NCI-H345 treated with DMSO at 0.1 percent for 48 hours (cell line): ENCODE measurements around the gene ZBTB47.

Source experiments
- DNase-seq: peaks from one replicate; lab custom pipeline; 2025; ENCODE audit not compliant: unreplicated experiment; lab: John Stamatoyannopoulos, UW

Gene ZBTB47

GRCh38 chr3:42664438-42664803, 10.9 kb downstream of the ZBTB47 start:
- no peak for DNase-seq

- no peak for DNase-seq
Measured at GRCh38 chr3:42665050-42665878, 11.8 kb downstream of the ZBTB47 start.

- DNase-seq: no peak
Measured at GRCh38 chr3:42666022-42666421, 12.5 kb downstream of the ZBTB47 start.

- DNase-seq: no peak
Measured at GRCh38 chr3:42666577-42666998, 13.1 kb downstream of the ZBTB47 start.

GRCh38 chr3:42667096-42667522, 13.6 kb downstream of the ZBTB47 start:
- no peak for DNase-seq

- peak; percentile 76 for DNase-seq
Measured at GRCh38 chr3:42667523-42668412, 14.3 kb downstream of the ZBTB47 start.

GRCh38 chr3:42668413-42668760, 14.9 kb downstream of the ZBTB47 start:
- no peak for DNase-seq

GRCh38 chr3:42668793-42669217, 15.3 kb downstream of the ZBTB47 start:
- no peak for DNase-seq

GRCh38 chr3:42670051-42670576, 16.6 kb downstream of the ZBTB47 start:
- no peak for DNase-seq

- no peak for DNase-seq
Measured at GRCh38 chr3:42670670-42671069, 17.2 kb downstream of the ZBTB47 start.

- DNase-seq: no peak
Measured at GRCh38 chr3:42672515-42672914, 19.0 kb downstream of the ZBTB47 start.

- no peak for DNase-seq
Measured at GRCh38 chr3:42673082-42673481, 19.6 kb downstream of the ZBTB47 start.

- DNase-seq: no peak
Measured at GRCh38 chr3:42674146-42674545, 20.6 kb downstream of the ZBTB47 start.

- DNase-seq: no peak
Measured at GRCh38 chr3:42675909-42676308, 22.4 kb downstream of the ZBTB47 start.

GRCh38 chr3:42678447-42678846, 24.9 kb downstream of the ZBTB47 start:
- DNase-seq: no peak

GRCh38 chr3:42680271-42680670, 26.8 kb downstream of the ZBTB47 start:
- DNase-seq: no peak

GRCh38 chr3:42680806-42681205, 27.3 kb downstream of the ZBTB47 start:
- DNase-seq: no peak

- no peak for DNase-seq
Measured at GRCh38 chr3:42681361-42682038, 28.0 kb downstream of the ZBTB47 start.

- no peak for DNase-seq
Measured at GRCh38 chr3:42682301-42683070, 29.0 kb downstream of the ZBTB47 start.

GRCh38 chr3:42683875-42684598, 30.5 kb downstream of the ZBTB47 start:
- DNase-seq: no peak
